HCT116 (cell line): ENCODE measurements around the gene OR6J1. TPM values are rescaled to one million over a fixed set of nuclear protein-coding genes. Genes with fewer than 3 reads are reported as not detected.

ENCODE experiments used
- ATAC-seq: fragments of 200-7000 bp; cut with Tn5 transposase; 2 replicates; pipeline ENCODE4 v1.9.1; 2020; ENCODE audit warnings: mild to moderate bottlenecking, moderate library complexity
- BruUV-seq: library from RNA; stranded (reverse); fragments of 400-500 nt; replicated peaks from 2 replicates; lab custom pipeline; 2021; lab: Mats Ljungman, UMichigan
- CTCF ChIA-PET: fragments of 300-600 bp; sonication (Branson Sonifier 250); formaldehyde crosslinking; loops from one replicate; lab custom pipeline; 2021; ENCODE audit warnings: antibody characterized with exemption; lab: Charles Lee
- POLR2A ChIA-PET: fragments of 300-600, 350-600 bp; sonication (Branson Sonifier 250); formaldehyde crosslinking; loops from one replicate; lab custom pipeline; 2021; ENCODE audit warnings: antibody characterized with exemption; lab: Charles Lee
- RAD21 ChIA-PET, 2 experiments: fragments of 300-600 bp; sonication (Branson Sonifier 250); formaldehyde crosslinking; loops; one replicate each; lab custom pipeline; 2023; ENCODE audit warnings: low total read pairs in 2 of 2; ENCODE audit not compliant: uncharacterized antibody in 2 of 2, unreplicated experiment in 2 of 2, low non-redundant PET in 1 of 2; lab: Charles Lee
- DNase-seq: peaks from one replicate; pipeline ENCODE4 v3.0.0-alpha.2; 2010; ENCODE audit warnings: low read depth, low spot score
- H2AFZ ChIP-seq: fragments of 200-600 bp; shearing (Covaris generic), sonication (generic); 2 replicates; pipeline ENCODE4 v1.6.1; 2017; ENCODE audit warnings: low read depth, mixed run types, mixed read lengths, antibody characterized with exemption, low read length; ENCODE audit not compliant: poor library complexity, severe bottlenecking
- H3K27ac ChIP-seq: 2 replicates; pipeline ENCODE4 v1.5.1; 2012; ENCODE audit warnings: low read depth, low read length
- H3K27me3 ChIP-seq: fragments of 200-600 bp; sonication (generic); 2 replicates; pipeline ENCODE4 v1.6.1; 2016; ENCODE audit warnings: mixed run types, low read length, mixed read lengths; ENCODE audit not compliant: insufficient read depth
- H3K36me3 ChIP-seq, 2 experiments: fragments of 200-500 bp in 1 of 2; fragments of 200-600 bp in 1 of 2; sonication (Bioruptor generic) in 1 of 2; sonication (generic) in 1 of 2; 2 replicates each; pipeline versions ENCODE4 v1.5.1 to v1.6.1; 2014 to 2016; ENCODE audit warnings: low read length in 2 of 2, inconsistent platforms in 1 of 2, mixed read lengths in 1 of 2, mixed run types in 1 of 2; ENCODE audit not compliant: insufficient read depth in 2 of 2, control insufficient read depth in 1 of 2
- H3K4me1 ChIP-seq, 2 experiments: fragments of 200-600 bp in 1 of 2; sonication (generic) in 1 of 2; 2 replicates each; pipeline versions ENCODE4 v1.5.1 to v1.6.1; 2012 to 2017; ENCODE audit warnings: low read length in 2 of 2, inconsistent platforms in 1 of 2, mild to moderate bottlenecking in 1 of 2, mixed read lengths in 1 of 2, mixed run types in 1 of 2, moderate library complexity in 1 of 2; ENCODE audit not compliant: insufficient read depth in 2 of 2, control insufficient read depth in 1 of 2
- H3K4me2 ChIP-seq: fragments of 200-600 bp; sonication (generic); 2 replicates; pipeline ENCODE4 v1.6.1; 2017; ENCODE audit warnings: mixed run types, low read length, mixed read lengths
- H3K4me3 ChIP-seq, 2 experiments: fragments of 200-600 bp in 1 of 2; sonication (generic) in 1 of 2; replicated peaks in 1 of 2; 2 replicates each; pipeline ENCODE4 v1.5.1; 2011 to 2016; ENCODE audit warnings: low read length in 2 of 2, control low read depth in 1 of 2, low read depth in 1 of 2, mild to moderate bottlenecking in 1 of 2, mixed read lengths in 1 of 2, mixed run types in 1 of 2
- H3K79me2 ChIP-seq: fragments of 200-600 bp; sonication (generic); 2 replicates; pipeline ENCODE4 v1.6.1; 2017; ENCODE audit warnings: mild to moderate bottlenecking, mixed run types, low read length, moderate library complexity, mixed read lengths; ENCODE audit not compliant: insufficient read depth
- H3K9ac ChIP-seq: fragments of 200-600 bp; sonication (generic); 2 replicates; pipeline ENCODE4 v1.6.1; 2016; ENCODE audit warnings: low read length, mixed read lengths
- H3K9me2 ChIP-seq: fragments of 200-600 bp; sonication (generic), shearing (Covaris generic); 2 replicates; pipeline ENCODE4 v1.6.1; 2017; ENCODE audit warnings: mixed run types, mild to moderate bottlenecking, moderate library complexity; ENCODE audit not compliant: insufficient read depth
- H3K9me3 ChIP-seq, 2 experiments: fragments of 200-500 bp in 1 of 2; fragments of 200-600 bp in 1 of 2; sonication (Bioruptor generic) in 1 of 2; sonication (generic) in 1 of 2; 2 replicates each; pipeline ENCODE4 v1.6.1; 2014 to 2017; ENCODE audit warnings: low read length in 2 of 2, mixed read lengths in 2 of 2, inconsistent platforms in 1 of 2, low read depth in 1 of 2, mild to moderate bottlenecking in 1 of 2, mixed run types in 1 of 2, moderate library complexity in 1 of 2; ENCODE audit not compliant: control insufficient read depth in 1 of 2, insufficient read depth in 1 of 2
- H4K20me1 ChIP-seq: fragments of 200-600 bp; sonication (generic), shearing (Covaris generic); 2 replicates; pipeline ENCODE4 v1.6.1; 2017; ENCODE audit warnings: mixed run types, mild to moderate bottlenecking, moderate library complexity; ENCODE audit not compliant: insufficient read depth
- CEBPB ChIP-seq: IDR thresholded peaks from 2 replicates; pipeline ENCODE4 v1.6.1; 2012; ENCODE audit warnings: low read depth
- ELF1 ChIP-seq: IDR thresholded peaks from 2 replicates; pipeline ENCODE4 v1.6.1; 2012; ENCODE audit warnings: low read depth, borderline replicate concordance
- EZH2phosphoT487 ChIP-seq: fragments of 200-600 bp; IDR thresholded peaks from 2 replicates; pipeline ENCODE4 v1.6.1; 2018; ENCODE audit warnings: antibody characterized with exemption, borderline replicate concordance
- POLR2A ChIP-seq: IDR thresholded peaks from 2 replicates; pipeline ENCODE4 v1.7.0; 2011; ENCODE audit warnings: borderline replicate concordance; ENCODE audit not compliant: insufficient read depth, insufficient read length; ENCODE audit errors: extremely low read depth
- RAD21 ChIP-seq: IDR thresholded peaks from 2 replicates; pipeline ENCODE4 v1.6.1; 2012; ENCODE audit warnings: low read depth, mild to moderate bottlenecking
- SP1 ChIP-seq: IDR thresholded peaks from 2 replicates; pipeline ENCODE4 v1.6.1; 2012; ENCODE audit warnings: low read depth
- TCF7L2 ChIP-seq: IDR thresholded peaks from 2 replicates; pipeline ENCODE4 v1.7.0; 2011; ENCODE audit warnings: borderline replicate concordance, inconsistent platforms; ENCODE audit not compliant: insufficient read depth, insufficient read length; ENCODE audit errors: extremely low read depth
- YY1 ChIP-seq: IDR thresholded peaks from 2 replicates; pipeline ENCODE4 v1.6.1; 2011; ENCODE audit warnings: low read length, low read depth, moderate library complexity, mild to moderate bottlenecking; ENCODE audit not compliant: insufficient replicate concordance; ENCODE audit errors: extremely low read depth
- intact Hi-C: fragments of 100-400 bp; cut with micrococcal nuclease; formaldehyde crosslinking; loops from 2 replicates; pipeline ENCODE4 v1.10.0; 2022
- total RNA-seq: library from RNA; stranded (reverse); gene quantifications from one replicate; pipeline ENCODE4 v1.2.1, GENCODE V29; 2021; ENCODE audit not compliant: unreplicated experiment
- TF ChIP-seq, protein P1 (sequence below): IDR thresholded peaks from 2 replicates; pipeline ENCODE4 v1.6.1; 2012; ENCODE audit warnings: low read depth

OR6J1 gene
- total RNA-seq, 1 experiment from 2014 or later = not detected

GRCh38 chr14:22626590-22626989 lies 17.6 kb downstream of the OR6J1 start:
- no peak overlapping the region for H2AFZ ChIP-seq
- TF ChIP-seq ELF1 (no peak), YY1 (no peak), POLR2A (no peak), TCF7L2 (no peak), CEBPB (no peak), RAD21 (no peak), EZH2phosphoT487 (no peak), SP1 (no peak)
- TF ChIP-seq, protein P1, sequence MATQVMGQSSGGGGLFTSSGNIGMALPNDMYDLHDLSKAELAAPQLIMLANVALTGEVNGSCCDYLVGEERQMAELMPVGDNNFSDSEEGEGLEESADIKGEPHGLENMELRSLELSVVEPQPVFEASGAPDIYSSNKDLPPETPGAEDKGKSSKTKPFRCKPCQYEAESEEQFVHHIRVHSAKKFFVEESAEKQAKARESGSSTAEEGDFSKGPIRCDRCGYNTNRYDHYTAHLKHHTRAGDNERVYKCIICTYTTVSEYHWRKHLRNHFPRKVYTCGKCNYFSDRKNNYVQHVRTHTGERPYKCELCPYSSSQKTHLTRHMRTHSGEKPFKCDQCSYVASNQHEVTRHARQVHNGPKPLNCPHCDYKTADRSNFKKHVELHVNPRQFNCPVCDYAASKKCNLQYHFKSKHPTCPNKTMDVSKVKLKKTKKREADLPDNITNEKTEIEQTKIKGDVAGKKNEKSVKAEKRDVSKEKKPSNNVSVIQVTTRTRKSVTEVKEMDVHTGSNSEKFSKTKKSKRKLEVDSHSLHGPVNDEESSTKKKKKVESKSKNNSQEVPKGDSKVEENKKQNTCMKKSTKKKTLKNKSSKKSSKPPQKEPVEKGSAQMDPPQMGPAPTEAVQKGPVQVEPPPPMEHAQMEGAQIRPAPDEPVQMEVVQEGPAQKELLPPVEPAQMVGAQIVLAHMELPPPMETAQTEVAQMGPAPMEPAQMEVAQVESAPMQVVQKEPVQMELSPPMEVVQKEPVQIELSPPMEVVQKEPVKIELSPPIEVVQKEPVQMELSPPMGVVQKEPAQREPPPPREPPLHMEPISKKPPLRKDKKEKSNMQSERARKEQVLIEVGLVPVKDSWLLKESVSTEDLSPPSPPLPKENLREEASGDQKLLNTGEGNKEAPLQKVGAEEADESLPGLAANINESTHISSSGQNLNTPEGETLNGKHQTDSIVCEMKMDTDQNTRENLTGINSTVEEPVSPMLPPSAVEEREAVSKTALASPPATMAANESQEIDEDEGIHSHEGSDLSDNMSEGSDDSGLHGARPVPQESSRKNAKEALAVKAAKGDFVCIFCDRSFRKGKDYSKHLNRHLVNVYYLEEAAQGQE = no peak
- no peak overlapping the region for H3K4me3 ChIP-seq
- BruUV-seq = no TSS peak
- ChIA-PET CTCF (no interaction called here), RAD21 (no interaction called here), POLR2A (no interaction called here)
- H4K20me1 ChIP-seq = no peaks in the 10 kb centered on the region
- ATAC-seq (no peak), DNase-seq (no peak)
- no peaks in the 10 kb centered on the region for H3K9me2 ChIP-seq
- no peak overlapping the region for H3K9ac ChIP-seq
- no peak overlapping the region for H3K27ac ChIP-seq
- H3K9me3 ChIP-seq = peaks cover 0 to 8% of the 10 kb centered on the region in 2 experiments; a peak in 1 of 4 replicates
- peaks cover 5 to 6% of the 10 kb centered on the region in 2 experiments; a peak in 2 of 4 replicates for H3K4me1 ChIP-seq
- no peak overlapping the region for H3K4me2 ChIP-seq
- no peaks in the 10 kb centered on the region for H3K79me2 ChIP-seq
- H3K27me3 ChIP-seq = no peaks in the 10 kb centered on the region
- H3K36me3 ChIP-seq = no peaks in the 10 kb centered on the region
- intact Hi-C loops = no loop called here
